K562 (cell line): ENCODE data around the gene AJAP1.

Experiments used
- CEBPB ChIP-seq: fragments of 450-650 bp; IDR thresholded peaks from 2 replicates; pipeline ENCODE4 v1.6.1; 2016; ENCODE audit warnings: missing genetic modification characterization, missing compliant biosample characterization
- CTCF ChIP-seq, 3 experiments: IDR thresholded peaks in 2 of 3; conservative IDR thresholded peaks in 1 of 3; 2 replicates each; pipeline ENCODE4 v1.5.1; 2011 to 2012; ENCODE audit warnings: low read length in 3 of 3, mild to moderate bottlenecking in 3 of 3, control low read depth in 2 of 3, improper control_type of control experiment in 1 of 3, inconsistent platforms in 1 of 3, low read depth in 1 of 3, mixed read lengths in 1 of 3, moderate library complexity in 1 of 3; ENCODE audit not compliant: insufficient read depth in 2 of 3
- GABPA ChIP-seq: fragments of 200-800 bp; sonication (Bioruptor generic); conservative IDR thresholded peaks from 2 replicates; pipeline ENCODE4 v1.6.1; 2016; ENCODE audit warnings: low read depth, missing genetic modification characterization, missing compliant biosample characterization
- KDM1A ChIP-seq, 2 experiments: fragments of 450-650 bp; IDR thresholded peaks; 2 replicates each; pipeline ENCODE4 v1.6.1; 2016; ENCODE audit warnings: mild to moderate bottlenecking in 2 of 2
- MAFK ChIP-seq: IDR thresholded peaks from 2 replicates; pipeline ENCODE4 v1.6.1; 2011; ENCODE audit warnings: low read length, improper control_type of control experiment
- NFE2L1 ChIP-seq: fragments of 450-650 bp; IDR thresholded peaks from 2 replicates; pipeline ENCODE4 v1.6.1; 2016; ENCODE audit warnings: missing genetic modification characterization, low read depth, mild to moderate bottlenecking, missing compliant biosample characterization, moderate library complexity, borderline replicate concordance
- NR2F6 ChIP-seq: fragments of 450-650 bp; formaldehyde crosslinking; IDR thresholded peaks from 2 replicates; pipeline ENCODE4 v1.4.0; 2020; ENCODE audit warnings: mild to moderate bottlenecking
- POLR2A ChIP-seq: fragments of 450-650 bp; conservative IDR thresholded peaks from 2 replicates; pipeline ENCODE4 v1.6.1; 2016
- SPI1 ChIP-seq: IDR thresholded peaks from 2 replicates; pipeline ENCODE4 v1.6.1; 2011; ENCODE audit warnings: low read depth, low read length, control low read depth, borderline replicate concordance
- XRCC3 ChIP-seq: fragments of 450-650 bp; IDR thresholded peaks from 2 replicates; pipeline ENCODE4 v1.6.1; 2017; ENCODE audit warnings: mild to moderate bottlenecking, moderate library complexity
- XRCC5 ChIP-seq: fragments of 200-400 bp; formaldehyde crosslinking; IDR thresholded peaks from 2 replicates; pipeline ENCODE4 v1.6.1; 2017; ENCODE audit warnings: low read depth, mild to moderate bottlenecking, low read length
- ZHX1 ChIP-seq: fragments of 150-350 bp; conservative IDR thresholded peaks from 2 replicates; pipeline ENCODE4 v1.6.1; 2014; ENCODE audit warnings: low read length

GRCh38 chr1:4614371-4615137, 39.9 kb upstream of the AJAP1 start:
- no peak for TF ChIP-seq XRCC5
- TF ChIP-seq CTCF (IDR thresholded peaks at IDR 0.05 in 2 of 3, conservative IDR thresholded peaks at IDR 0.05 in 1 of 3; ENCODE audit: insufficient read depth in 2 of 3, low read depth in 1 of 3, low read length in 3 of 3) = no peak
- TF ChIP-seq NFE2L1 (tag) = no peak
- TF ChIP-seq SPI1 = no peak
- no peak for TF ChIP-seq GABPA (tag)
- no peak for TF ChIP-seq MAFK
- TF ChIP-seq CEBPB (tag) = no peak
- no peak for TF ChIP-seq XRCC3
- TF ChIP-seq KDM1A (IDR thresholded peaks at IDR 0.05) = no peak
- no peak for TF ChIP-seq POLR2A
- no peak for TF ChIP-seq ZHX1
- no peak for TF ChIP-seq NR2F6 (CRISPR knock-in tag)
